Activated T-cell treated with anti-CD3 and anti-CD28 coated beads, Interleukin-2, amount 50 U/mL, for 24 hours (primary cell): ENCODE data around the gene KIAA0586.
"Not testable (repeated sequence)": the region's sequence is repeated elsewhere in the genome, so short reads cannot be mapped to it uniquely, and the experiment has no call there.

Experiments used
- DNase-seq: peaks from one replicate; pipeline ENCODE4 v3.0.0-alpha.2; 2020
- H3K27ac Mint-ChIP-seq: 2 replicates; pipeline ENCODE4 v1.8.0; 2020; ENCODE audit warnings: mild to moderate bottlenecking, mixed read lengths
- H3K27me3 Mint-ChIP-seq: 2 replicates; pipeline ENCODE4 v1.8.0; 2020; ENCODE audit warnings: mixed read lengths
- H3K36me3 Mint-ChIP-seq: 2 replicates; pipeline ENCODE4 v1.8.0; 2020; ENCODE audit warnings: low read depth, mixed read lengths
- H3K4me1 Mint-ChIP-seq: 2 replicates; pipeline ENCODE4 v1.8.0; 2020; ENCODE audit warnings: low read depth, mixed read lengths
- H3K4me3 Mint-ChIP-seq: 2 replicates; pipeline ENCODE4 v1.8.0; 2020; ENCODE audit warnings: mild to moderate bottlenecking, moderate library complexity, mixed read lengths
- H3K9me3 Mint-ChIP-seq: 2 replicates; pipeline ENCODE4 v1.8.0; 2020; ENCODE audit warnings: mixed read lengths

The KIAA0586 gene

GRCh38 chr14:58427281-58428117, at the start of gene KIAA0586, which contains the start of gene TIMM9:
Gene KIAA0586 (plus strand): TSS chr14:58427719. CDS start chr14:58428265, 546 bp downstream.
Gene TIMM9 (minus strand): TSS chr14:58427531. CDS start chr14:58411945, 15,586 bp downstream.
- Mint-ChIP-seq H3K4me3 (peak within 1 kb of the TSS; percentile 94), H3K4me1 (peaks cover 56% of the 10 kb centered on the region), H3K27me3 (no peaks in the 10 kb centered on the region), H3K9me3 (no peaks in the 10 kb centered on the region), H3K36me3 (peaks cover 62% of the 10 kb centered on the region), H3K27ac (peak within 1 kb of the TSS; percentile 99)
- DNase-seq, result peak; percentile 93

GRCh38 chr14:58390830-58391229, 36.7 kb upstream of the KIAA0586 start:
- DNase-seq, result no peak
- Mint-ChIP-seq H3K4me3 (no peak overlapping the region), H3K27me3 (no peaks in the 10 kb centered on the region), H3K4me1 (peaks cover 7% of the 10 kb centered on the region), H3K9me3 (no peaks in the 10 kb centered on the region), H3K36me3 (peaks cover 3% of the 10 kb centered on the region), H3K27ac (no peak overlapping the region)

GRCh38 chr14:58395562-58395811, 32.0 kb upstream of the KIAA0586 start:
- peaks cover 8% of the 10 kb centered on the region for H3K36me3 Mint-ChIP-seq
- H3K9me3 Mint-ChIP-seq, result no peaks in the 10 kb centered on the region
- H3K27ac Mint-ChIP-seq, result peak overlapping the region; percentile 65
- H3K4me1 Mint-ChIP-seq, result peaks cover 13% of the 10 kb centered on the region
- peak overlapping the region; percentile 60 for H3K4me3 Mint-ChIP-seq
- DNase-seq, result no peak
- no peaks in the 10 kb centered on the region for H3K27me3 Mint-ChIP-seq

- Mint-ChIP-seq H3K27me3 (no peaks in the 10 kb centered on the region), H3K4me3 (peak within 1 kb of the TSS; percentile 66), H3K27ac (peak within 1 kb of the TSS; percentile 84), H3K36me3 (peaks cover 12% of the 10 kb centered on the region), H3K9me3 (no peaks in the 10 kb centered on the region), H3K4me1 (peaks cover 12% of the 10 kb centered on the region)
- peak; percentile 85 for DNase-seq
Observed at GRCh38 chr14:58395812-58396788, 31.4 kb upstream of the KIAA0586 start, which contains the start of gene TOMM20L. Gene TOMM20L (plus strand): TSS chr14:58395930. CDS start chr14:58395958, 28 bp downstream.

- no peak for DNase-seq
- peaks cover 18% of the 10 kb centered on the region for H3K36me3 Mint-ChIP-seq
- H3K4me1 Mint-ChIP-seq, result peaks cover 11% of the 10 kb centered on the region
- H3K9me3 Mint-ChIP-seq, result no peaks in the 10 kb centered on the region
- H3K27ac Mint-ChIP-seq, result no peak overlapping the region
- no peak overlapping the region for H3K4me3 Mint-ChIP-seq
- H3K27me3 Mint-ChIP-seq, result no peaks in the 10 kb centered on the region
Observed at GRCh38 chr14:58397156-58397555, 30.4 kb upstream of the KIAA0586 start.

- Mint-ChIP-seq H3K9me3 (no peaks in the 10 kb centered on the region), H3K4me1 (peaks cover 11% of the 10 kb centered on the region), H3K36me3 (peaks cover 23% of the 10 kb centered on the region), H3K27ac (no peak overlapping the region), H3K4me3 (no peak overlapping the region), H3K27me3 (no peaks in the 10 kb centered on the region)
- no peak for DNase-seq
Observed at GRCh38 chr14:58398495-58398894, 29.0 kb upstream of the KIAA0586 start.

- Mint-ChIP-seq H3K27me3 (no peaks in the 10 kb centered on the region), H3K36me3 (peaks cover 23% of the 10 kb centered on the region), H3K4me1 (peaks cover 11% of the 10 kb centered on the region), H3K27ac (no peak overlapping the region), H3K9me3 (no peaks in the 10 kb centered on the region), H3K4me3 (no peak overlapping the region)
- no peak for DNase-seq
Observed at GRCh38 chr14:58398895-58399294, 28.6 kb upstream of the KIAA0586 start.

- peaks cover 2% of the 10 kb centered on the region for H3K4me1 Mint-ChIP-seq
- no peak for DNase-seq
- H3K4me3 Mint-ChIP-seq, result no peak overlapping the region
- no peaks in the 10 kb centered on the region for H3K27me3 Mint-ChIP-seq
- no peak overlapping the region for H3K27ac Mint-ChIP-seq
- H3K9me3 Mint-ChIP-seq, result no peaks in the 10 kb centered on the region
- H3K36me3 Mint-ChIP-seq, result peaks cover 38% of the 10 kb centered on the region
Observed at GRCh38 chr14:58401587-58401986, 25.9 kb upstream of the KIAA0586 start.

- no peaks in the 10 kb centered on the region for H3K9me3 Mint-ChIP-seq
- H3K36me3 Mint-ChIP-seq, result peaks cover 82% of the 10 kb centered on the region
- H3K4me1 Mint-ChIP-seq, result no peaks in the 10 kb centered on the region
- no peak for DNase-seq
- no peak overlapping the region for H3K4me3 Mint-ChIP-seq
- H3K27ac Mint-ChIP-seq, result no peak overlapping the region
- no peaks in the 10 kb centered on the region for H3K27me3 Mint-ChIP-seq
Observed at GRCh38 chr14:58408681-58409215, 18.8 kb upstream of the KIAA0586 start.

GRCh38 chr14:58414845-58415244, 12.7 kb upstream of the KIAA0586 start:
- Mint-ChIP-seq H3K4me3 (no peak overlapping the region), H3K27ac (no peak overlapping the region), H3K9me3 (no peaks in the 10 kb centered on the region), H3K4me1 (peaks cover 30% of the 10 kb centered on the region), H3K36me3 (peaks cover 88% of the 10 kb centered on the region), H3K27me3 (no peaks in the 10 kb centered on the region)
- DNase-seq, result no peak

- no peaks in the 10 kb centered on the region for H3K9me3 Mint-ChIP-seq
- DNase-seq, result no peak
- no peak overlapping the region for H3K27ac Mint-ChIP-seq
- H3K4me1 Mint-ChIP-seq, result peaks cover 30% of the 10 kb centered on the region
- peaks cover 88% of the 10 kb centered on the region for H3K36me3 Mint-ChIP-seq
- no peak overlapping the region for H3K4me3 Mint-ChIP-seq
- H3K27me3 Mint-ChIP-seq, result no peaks in the 10 kb centered on the region
Observed at GRCh38 chr14:58415636-58416547, 11.6 kb upstream of the KIAA0586 start.

GRCh38 chr14:58416934-58417333, 10.6 kb upstream of the KIAA0586 start:
- not testable (repeated sequence) for H3K9me3 Mint-ChIP-seq, DNase-seq, H3K27me3 Mint-ChIP-seq, H3K4me3 Mint-ChIP-seq
- Mint-ChIP-seq H3K36me3 (peaks cover 86% of the 10 kb centered on the region), H3K27ac (peak overlapping the region; percentile 63), H3K4me1 (peaks cover 36% of the 10 kb centered on the region)

GRCh38 chr14:58426670-58427280, 744 bp upstream of the KIAA0586 start:
- Mint-ChIP-seq H3K27me3 (no peaks in the 10 kb centered on the region), H3K9me3 (no peaks in the 10 kb centered on the region), H3K27ac (peak overlapping the region; percentile 99), H3K4me3 (peak overlapping the region; percentile 94), H3K4me1 (peaks cover 55% of the 10 kb centered on the region), H3K36me3 (peaks cover 65% of the 10 kb centered on the region)
- DNase-seq, result peak; percentile 77
